ENCODE results near the gene ARSA.

ARSA gene

DNA sequence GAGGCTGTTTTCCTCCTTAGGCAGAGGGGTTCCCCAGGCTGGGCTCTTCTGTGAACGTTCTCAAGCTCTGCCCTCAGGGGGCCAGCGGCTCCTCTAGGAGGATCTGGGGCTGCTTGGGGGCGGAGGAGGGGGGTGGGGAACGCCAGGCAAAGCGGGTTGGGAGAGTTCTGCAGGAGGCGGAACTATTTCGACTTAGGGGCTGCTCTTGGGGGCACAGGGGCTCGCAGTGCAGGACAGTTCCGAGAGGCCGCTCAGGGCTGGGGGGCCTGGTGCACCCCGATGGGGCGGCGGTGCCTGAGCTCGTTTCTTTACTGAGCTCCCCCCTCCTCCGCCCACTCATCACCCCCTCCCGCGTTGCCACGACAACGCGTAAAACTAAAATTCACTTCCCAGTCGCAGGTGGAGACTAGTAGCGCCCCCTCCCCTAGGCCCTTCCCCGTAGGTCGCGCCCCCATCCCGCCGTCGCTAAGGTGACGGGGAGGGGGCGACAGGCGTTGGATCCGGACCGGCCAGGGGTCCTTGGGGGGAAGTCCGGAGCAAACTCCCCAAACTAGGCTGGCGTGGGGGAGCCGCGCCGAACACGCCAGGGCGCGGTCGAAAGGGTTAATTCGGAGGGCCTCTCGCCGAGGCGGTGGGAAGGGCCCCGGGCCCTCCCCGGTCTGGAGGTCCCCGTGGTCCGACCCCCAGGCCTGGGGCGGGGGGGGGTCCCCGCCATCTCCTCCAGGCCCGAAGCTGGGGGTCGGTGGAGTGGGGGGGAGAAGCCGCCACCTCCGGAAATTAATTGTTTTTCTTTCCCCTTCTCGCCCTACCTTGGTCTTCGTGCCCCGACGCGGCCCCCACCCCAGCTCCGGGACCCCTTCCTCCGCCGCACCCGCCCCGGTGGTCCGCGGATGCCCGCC, 45.5 kb upstream of the ARSA start:
- Histone ChIP-seq H3K4me3 (ENCODE audit: low read depth, low read length, poor library complexity, severe bottlenecking) (no peak overlapping the region), H3F3A (ENCODE audit: insufficient read depth, low read length) (no peaks in the 10 kb centered on the region), H3K36me3 (ENCODE audit: insufficient read depth, low read length) (no peaks in the 10 kb centered on the region), H3K27me3 (ENCODE audit: insufficient read depth, low read length) (no peaks in the 10 kb centered on the region), H3K4me2 (ENCODE audit: low read length) (no peak overlapping the region), H3K9me3 (ENCODE audit: low read length) (no peaks in the 10 kb centered on the region), H3K79me2 (ENCODE audit: insufficient read depth, low read length) (no peaks in the 10 kb centered on the region), H2AFZ (ENCODE audit: low read length) (no peak overlapping the region), H3K27ac (ENCODE audit: low read depth, low read length, poor library complexity, severe bottlenecking) (no peak overlapping the region), H4K20me1 (ENCODE audit: insufficient read depth, low read length) (no peaks in the 10 kb centered on the region), H3K9ac (ENCODE audit: low read length) (no peak overlapping the region), H3K4me1 (ENCODE audit: insufficient read depth, low read length, severe bottlenecking) (no peaks in the 10 kb centered on the region), H3K9me2 (ENCODE audit: low read depth, low read length) (no peaks in the 10 kb centered on the region)
- TF ChIP-seq, protein P1, sequence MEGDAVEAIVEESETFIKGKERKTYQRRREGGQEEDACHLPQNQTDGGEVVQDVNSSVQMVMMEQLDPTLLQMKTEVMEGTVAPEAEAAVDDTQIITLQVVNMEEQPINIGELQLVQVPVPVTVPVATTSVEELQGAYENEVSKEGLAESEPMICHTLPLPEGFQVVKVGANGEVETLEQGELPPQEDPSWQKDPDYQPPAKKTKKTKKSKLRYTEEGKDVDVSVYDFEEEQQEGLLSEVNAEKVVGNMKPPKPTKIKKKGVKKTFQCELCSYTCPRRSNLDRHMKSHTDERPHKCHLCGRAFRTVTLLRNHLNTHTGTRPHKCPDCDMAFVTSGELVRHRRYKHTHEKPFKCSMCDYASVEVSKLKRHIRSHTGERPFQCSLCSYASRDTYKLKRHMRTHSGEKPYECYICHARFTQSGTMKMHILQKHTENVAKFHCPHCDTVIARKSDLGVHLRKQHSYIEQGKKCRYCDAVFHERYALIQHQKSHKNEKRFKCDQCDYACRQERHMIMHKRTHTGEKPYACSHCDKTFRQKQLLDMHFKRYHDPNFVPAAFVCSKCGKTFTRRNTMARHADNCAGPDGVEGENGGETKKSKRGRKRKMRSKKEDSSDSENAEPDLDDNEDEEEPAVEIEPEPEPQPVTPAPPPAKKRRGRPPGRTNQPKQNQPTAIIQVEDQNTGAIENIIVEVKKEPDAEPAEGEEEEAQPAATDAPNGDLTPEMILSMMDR (IDR thresholded peaks at IDR 0.05; ENCODE audit: low read length): no peak
- TF ChIP-seq EZH2 (IDR thresholded peaks at IDR 0.05; ENCODE audit: borderline replicate concordance, low read length): no peak

DNA sequence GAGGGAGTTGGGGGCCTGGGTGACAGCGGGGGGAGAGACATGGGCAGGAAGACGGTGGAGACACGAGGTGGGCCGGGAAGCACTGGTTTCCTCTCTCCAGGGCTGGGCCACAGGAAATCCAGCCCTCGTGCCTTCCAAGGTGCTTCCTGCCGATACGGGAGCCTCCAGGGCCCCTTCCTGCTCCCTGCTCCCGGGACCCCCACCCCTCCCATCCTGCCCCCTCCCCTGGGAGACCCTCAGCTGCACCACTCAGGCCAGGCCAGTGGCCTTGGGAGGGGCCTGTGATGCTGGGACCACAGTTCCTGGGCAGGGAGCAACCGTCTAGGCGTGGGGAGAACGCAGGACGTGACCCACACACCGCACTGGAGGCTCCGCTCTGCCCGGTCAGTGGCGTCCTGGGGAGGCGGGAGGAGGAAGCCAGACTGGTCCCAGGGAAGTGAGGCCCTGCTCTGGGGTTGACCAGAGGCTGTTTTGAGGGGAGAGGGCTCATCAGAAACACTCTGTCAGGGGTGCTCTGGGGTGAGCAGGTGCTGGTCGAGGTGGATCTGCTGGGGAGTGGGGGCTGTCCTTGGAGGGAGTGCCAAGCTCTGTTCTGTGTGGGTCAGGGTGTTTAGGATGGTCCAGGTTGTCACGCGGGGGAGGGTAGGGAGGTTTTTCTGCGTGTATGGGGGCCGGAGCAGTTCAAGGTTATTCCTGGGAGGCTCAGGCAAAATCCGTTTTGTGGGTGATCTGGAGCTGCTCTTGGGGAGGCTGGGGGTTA, 44.7 kb upstream of the ARSA start, which contains the start of gene SHANK3:
SHANK3 (plus strand) TSS at position 353 of the 760 bp plus-strand sequence.
- Histone ChIP-seq H3K36me3 (ENCODE audit: insufficient read depth, low read length) (no peaks in the 10 kb centered on the region), H3K27ac (ENCODE audit: low read depth, low read length, poor library complexity, severe bottlenecking) (no peak within 1 kb of the TSS), H3K4me3 (ENCODE audit: low read depth, low read length, poor library complexity, severe bottlenecking) (no peak within 1 kb of the TSS)

DNA sequence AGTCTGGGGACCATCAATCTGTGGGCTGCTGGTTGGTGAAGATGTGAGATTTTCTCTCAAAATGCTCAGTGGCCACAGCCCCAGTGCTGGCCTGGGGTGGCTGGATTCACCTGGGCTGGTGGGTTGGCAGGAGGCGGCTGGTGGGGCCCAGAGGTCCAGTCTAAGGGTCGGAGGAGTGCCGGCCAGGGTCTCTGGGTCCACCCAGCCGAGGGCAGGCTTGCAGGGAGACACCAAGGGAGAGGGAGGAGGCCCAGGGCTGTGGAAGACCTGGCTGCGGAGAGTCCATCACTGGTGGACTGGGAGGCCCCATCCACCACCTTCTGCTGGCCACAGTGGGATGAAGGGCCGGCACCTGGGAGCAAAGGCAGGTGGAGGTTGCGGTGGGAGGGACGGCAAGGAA, 44.1 kb upstream of the ARSA start:
- no peak overlapping the region for H3K27ac ChIP-seq (ENCODE audit: low read depth, low read length, poor library complexity, severe bottlenecking)
- no peaks in the 10 kb centered on the region for H3K9me2 ChIP-seq (ENCODE audit: low read depth, low read length)
- no peaks in the 10 kb centered on the region for H3K79me2 ChIP-seq (ENCODE audit: insufficient read depth, low read length)
- no peaks in the 10 kb centered on the region for H4K20me1 ChIP-seq (ENCODE audit: insufficient read depth, low read length)
- TF ChIP-seq, protein P1 (IDR thresholded peaks at IDR 0.05; ENCODE audit: low read length): no peak
- TF ChIP-seq EZH2 (IDR thresholded peaks at IDR 0.05; ENCODE audit: borderline replicate concordance, low read length): no peak
- no peaks in the 10 kb centered on the region for H3K9me3 ChIP-seq (ENCODE audit: low read length)
- H3K4me3 ChIP-seq (ENCODE audit: low read depth, low read length, poor library complexity, severe bottlenecking): no peak overlapping the region
- H3K36me3 ChIP-seq (ENCODE audit: insufficient read depth, low read length): no peaks in the 10 kb centered on the region
- H3K4me1 ChIP-seq (ENCODE audit: insufficient read depth, low read length, severe bottlenecking): no peaks in the 10 kb centered on the region
- H2AFZ ChIP-seq (ENCODE audit: low read length): no peak overlapping the region
- H3K4me2 ChIP-seq (ENCODE audit: low read length): no peak overlapping the region
- H3K27me3 ChIP-seq (ENCODE audit: insufficient read depth, low read length): no peaks in the 10 kb centered on the region
- no peak overlapping the region for H3K9ac ChIP-seq (ENCODE audit: low read length)
- no peaks in the 10 kb centered on the region for H3F3A ChIP-seq (ENCODE audit: insufficient read depth, low read length)

More for the DNA sequence above, 44.7 kb upstream of the ARSA start, which contains the start of gene SHANK3:
- no peak for TF ChIP-seq EZH2 (IDR thresholded peaks at IDR 0.05; ENCODE audit: borderline replicate concordance, low read length)
- TF ChIP-seq, protein P1 (IDR thresholded peaks at IDR 0.05; ENCODE audit: low read length): no peak
- Histone ChIP-seq H2AFZ (ENCODE audit: low read length) (no peak within 1 kb of the TSS), H3K9ac (ENCODE audit: low read length) (no peak within 1 kb of the TSS), H3K79me2 (ENCODE audit: insufficient read depth, low read length) (no peaks in the 10 kb centered on the region), H3K9me2 (ENCODE audit: low read depth, low read length) (no peaks in the 10 kb centered on the region), H3K4me1 (ENCODE audit: insufficient read depth, low read length, severe bottlenecking) (no peaks in the 10 kb centered on the region), H4K20me1 (ENCODE audit: insufficient read depth, low read length) (no peaks in the 10 kb centered on the region), H3K9me3 (ENCODE audit: low read length) (no peaks in the 10 kb centered on the region), H3F3A (ENCODE audit: insufficient read depth, low read length) (no peaks in the 10 kb centered on the region), H3K4me2 (ENCODE audit: low read length) (no peak within 1 kb of the TSS), H3K27me3 (ENCODE audit: insufficient read depth, low read length) (no peaks in the 10 kb centered on the region)

All from OCI-LY1 (cell line).